ENCODE measurements around the gene KDM2B.

KDM2B gene

DNA sequence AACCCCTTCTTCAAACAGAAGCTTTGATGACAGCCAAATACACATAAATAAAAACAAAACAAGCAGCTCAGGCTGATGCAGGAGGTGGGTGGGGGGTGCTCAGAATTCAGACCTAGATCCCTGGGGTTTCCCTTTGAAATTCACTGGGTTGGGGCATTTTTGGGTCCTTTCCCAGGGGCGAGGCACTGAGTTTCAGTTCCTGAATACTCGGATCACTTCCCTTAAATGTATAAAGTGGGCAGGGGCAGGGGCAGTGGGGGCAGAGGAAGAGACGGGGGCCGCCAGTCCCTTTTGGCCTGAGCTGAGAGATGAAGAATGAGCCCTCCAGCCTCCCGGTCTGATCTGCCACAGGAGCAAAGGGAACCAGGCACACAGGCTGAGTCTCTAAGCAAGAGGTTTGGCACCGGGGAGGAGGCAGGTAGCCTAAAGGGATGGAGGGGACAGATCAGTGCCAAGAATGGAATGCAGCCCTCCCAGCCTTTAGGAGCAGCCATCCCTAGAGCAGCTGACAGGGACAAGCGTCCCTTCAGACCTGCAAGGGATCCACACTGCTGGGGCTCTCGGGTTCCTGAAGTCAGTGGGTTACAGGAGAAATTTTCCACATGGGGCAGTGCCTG is 20.3 kb downstream of the KDM2B start:
- DNase-seq = no peak

DNA sequence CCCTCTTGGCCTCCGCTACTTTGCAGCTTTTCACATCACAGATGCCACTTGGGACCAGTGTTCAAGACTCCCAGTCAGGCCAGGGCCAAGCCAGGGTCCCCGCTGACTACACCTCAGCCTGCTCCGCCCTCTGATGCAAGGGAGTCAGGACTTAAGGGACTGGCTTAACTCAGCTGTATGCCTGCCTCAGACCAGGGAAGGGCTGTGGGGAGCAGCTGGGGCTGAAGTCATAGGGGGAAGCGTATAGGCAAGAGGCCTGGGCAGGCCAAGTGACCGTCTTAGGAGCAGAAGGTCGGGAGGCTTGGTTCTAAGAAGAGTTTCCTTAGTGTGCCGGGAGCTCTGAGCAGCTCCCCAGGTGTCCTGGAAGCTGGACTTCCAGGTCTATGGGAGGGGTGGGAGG is 21.9 kb downstream of the KDM2B start:
- DNase-seq = no peak

DNA sequence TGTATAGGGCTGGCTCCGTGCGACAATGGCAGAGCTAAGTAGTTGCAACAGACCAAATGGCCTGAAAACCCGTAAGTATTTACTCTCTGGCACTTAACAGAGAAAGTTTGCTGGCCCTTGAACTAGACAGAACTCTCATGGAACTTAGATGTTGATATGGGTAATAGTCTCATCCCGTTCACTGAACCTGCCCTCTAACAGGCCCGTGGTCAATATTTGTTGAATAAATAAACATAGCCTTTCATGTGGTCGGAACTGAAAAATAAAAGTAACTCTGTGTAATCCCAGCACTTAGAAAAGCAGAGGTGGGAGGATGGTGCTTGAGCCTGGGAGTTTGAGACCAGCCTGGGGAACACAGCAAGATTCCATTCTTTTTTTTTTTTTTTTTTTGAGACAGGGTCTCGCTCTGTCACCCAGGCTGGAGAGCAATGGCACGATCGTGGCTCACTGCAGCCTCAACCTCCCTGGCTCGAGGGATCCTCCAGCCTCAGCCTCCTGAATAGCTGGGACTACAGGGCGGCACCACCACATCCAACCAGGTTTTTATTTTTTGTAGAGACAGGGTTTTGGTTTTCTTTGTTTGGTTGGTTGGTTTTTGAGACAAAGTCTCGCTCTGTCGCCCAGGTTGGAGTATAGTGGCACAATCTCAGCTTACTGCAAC is 29.7 kb downstream of the KDM2B start:
- no peak for DNase-seq

DNA sequence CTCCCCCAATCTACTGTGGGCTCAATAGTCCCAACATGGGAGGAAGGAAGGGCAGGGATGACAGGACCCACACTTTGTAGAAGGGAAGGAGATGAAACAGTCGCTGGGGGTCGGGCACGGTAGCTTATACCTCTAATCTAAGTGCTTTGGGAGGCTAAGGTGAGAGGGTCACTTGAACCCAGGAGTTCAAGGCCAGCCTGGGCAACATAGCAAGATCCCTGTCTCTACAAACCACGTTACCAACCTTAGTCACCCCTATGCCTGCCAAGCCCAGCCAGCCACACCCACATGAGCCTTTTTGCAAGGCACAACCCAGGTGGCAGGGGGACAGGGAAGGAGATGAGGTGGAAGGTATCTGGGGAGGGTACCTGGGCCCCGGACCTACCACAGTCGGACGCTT is 31.7 kb downstream of the KDM2B start:
- DNase-seq = no peak

DNA sequence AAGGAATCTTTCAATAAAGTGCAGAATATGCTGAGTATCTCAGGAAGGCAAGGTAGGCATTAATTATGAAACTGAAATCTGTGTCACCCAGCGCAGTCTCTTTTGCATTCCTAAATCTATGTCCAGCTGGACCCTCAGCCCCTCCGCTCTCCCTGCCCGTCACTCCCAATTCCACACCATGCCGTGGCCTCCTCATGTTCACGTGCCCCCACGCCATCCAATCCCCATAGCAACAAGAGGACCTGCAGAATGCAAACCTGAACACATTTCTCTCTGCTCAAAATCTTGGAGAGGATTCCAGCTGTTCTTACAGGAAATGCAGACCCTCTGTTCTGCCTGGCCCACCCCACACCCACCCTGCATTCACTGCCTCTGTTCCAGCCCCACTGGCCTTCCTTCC is 35.3 kb downstream of the KDM2B start:
- DNase-seq = no peak

DNA sequence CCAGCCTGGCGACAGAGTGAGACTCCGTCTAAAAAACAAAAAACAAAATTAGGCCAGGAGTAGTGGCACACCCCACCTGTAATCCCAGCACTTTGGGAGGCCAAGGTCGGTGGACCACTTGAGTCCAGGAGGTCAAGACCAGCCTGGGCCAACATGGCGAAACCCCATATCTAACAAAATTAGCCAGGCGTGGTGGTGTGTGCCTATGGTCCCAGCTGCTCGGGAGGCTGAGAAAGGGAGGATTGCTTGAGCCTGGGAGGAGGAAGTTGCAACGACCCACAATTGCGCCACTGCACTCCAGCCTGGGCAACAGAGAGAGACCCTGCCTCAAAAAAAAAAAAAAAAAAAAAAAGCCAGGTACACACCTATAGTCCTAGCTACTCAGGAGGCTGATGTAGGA is 37.0 kb downstream of the KDM2B start:
- DNase-seq = no peak

DNA sequence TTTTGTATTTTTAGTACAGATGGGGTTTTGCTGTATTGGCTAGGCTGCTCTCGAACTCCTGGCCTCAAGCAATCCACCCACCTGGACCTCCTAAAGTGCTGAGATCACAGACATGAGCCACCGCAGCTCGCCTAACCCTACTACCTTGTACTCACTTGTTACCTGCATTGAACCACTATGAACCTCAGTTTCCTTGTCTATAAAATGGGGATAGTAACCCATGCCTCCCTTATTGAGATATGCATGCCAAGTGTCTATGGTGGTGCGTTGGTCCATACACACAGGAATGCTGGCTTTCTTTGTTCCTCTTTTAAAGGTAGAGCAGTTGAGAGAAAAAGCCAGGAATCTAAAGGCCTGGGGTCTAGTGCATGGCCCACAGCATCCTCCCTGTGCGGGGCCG is 40.9 kb downstream of the KDM2B start:
- no peak for DNase-seq

DNA sequence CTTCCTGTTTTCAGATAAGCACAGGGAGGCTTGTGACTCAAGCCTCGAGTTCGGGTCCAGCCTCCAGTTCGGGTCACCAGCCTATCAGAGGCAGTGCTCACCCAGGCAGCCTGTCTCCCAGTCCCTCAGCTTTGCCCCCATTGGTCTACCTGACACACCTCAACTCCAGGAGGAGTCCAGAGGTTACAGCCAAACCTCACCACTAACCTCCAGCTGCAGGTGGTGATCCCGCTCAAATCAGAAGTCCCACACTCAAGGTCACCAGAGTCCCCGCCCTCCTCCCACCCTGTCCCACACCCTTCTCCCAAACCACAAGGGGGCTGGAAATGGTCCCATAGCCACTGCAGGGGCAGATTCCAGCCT is 42.1 kb downstream of the KDM2B start:
- no peak for DNase-seq

DNA sequence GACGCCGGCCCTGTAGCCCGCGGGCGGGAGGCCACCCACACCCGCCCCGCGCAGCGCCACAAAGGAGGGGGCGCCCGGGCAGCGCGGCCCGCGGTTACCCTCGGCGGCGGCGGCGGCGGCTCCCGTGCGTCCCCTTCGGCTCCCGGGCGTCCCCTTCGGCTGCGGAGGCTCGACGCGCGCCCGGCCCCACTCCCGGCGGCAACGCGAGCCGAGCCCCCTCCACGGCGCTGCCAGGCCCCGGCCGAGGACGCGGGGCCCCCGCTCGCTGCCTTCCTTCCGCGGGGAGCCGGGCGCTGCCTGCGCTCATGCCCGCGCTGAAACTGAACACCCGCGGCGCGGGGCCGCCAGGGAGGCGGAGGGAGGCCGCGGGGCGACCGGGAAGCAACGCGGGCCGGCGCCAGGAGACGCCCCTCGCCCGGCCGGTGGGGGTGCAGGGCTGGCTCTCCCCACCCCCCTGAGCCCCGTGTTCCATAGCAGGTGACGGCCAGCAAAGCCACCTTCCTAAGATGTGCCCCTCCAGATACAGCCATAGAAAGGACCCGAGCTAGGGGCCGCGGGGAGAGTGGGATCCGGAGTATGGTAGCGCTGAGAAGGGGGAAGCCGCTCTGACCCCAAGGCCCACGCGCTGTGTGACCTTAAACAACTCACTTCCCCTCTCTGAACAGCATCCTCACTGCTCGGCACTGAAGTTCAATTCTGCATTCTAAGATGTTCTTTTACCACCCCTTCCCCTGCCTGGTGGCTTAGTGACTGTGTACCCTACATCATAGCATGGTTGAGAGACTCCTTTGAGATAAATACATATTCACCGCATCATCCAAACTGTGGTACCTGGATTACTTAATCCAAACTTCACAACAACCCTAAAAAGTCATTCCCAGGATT is 42.8 kb downstream of the KDM2B start:
- no peak for DNase-seq

DNA sequence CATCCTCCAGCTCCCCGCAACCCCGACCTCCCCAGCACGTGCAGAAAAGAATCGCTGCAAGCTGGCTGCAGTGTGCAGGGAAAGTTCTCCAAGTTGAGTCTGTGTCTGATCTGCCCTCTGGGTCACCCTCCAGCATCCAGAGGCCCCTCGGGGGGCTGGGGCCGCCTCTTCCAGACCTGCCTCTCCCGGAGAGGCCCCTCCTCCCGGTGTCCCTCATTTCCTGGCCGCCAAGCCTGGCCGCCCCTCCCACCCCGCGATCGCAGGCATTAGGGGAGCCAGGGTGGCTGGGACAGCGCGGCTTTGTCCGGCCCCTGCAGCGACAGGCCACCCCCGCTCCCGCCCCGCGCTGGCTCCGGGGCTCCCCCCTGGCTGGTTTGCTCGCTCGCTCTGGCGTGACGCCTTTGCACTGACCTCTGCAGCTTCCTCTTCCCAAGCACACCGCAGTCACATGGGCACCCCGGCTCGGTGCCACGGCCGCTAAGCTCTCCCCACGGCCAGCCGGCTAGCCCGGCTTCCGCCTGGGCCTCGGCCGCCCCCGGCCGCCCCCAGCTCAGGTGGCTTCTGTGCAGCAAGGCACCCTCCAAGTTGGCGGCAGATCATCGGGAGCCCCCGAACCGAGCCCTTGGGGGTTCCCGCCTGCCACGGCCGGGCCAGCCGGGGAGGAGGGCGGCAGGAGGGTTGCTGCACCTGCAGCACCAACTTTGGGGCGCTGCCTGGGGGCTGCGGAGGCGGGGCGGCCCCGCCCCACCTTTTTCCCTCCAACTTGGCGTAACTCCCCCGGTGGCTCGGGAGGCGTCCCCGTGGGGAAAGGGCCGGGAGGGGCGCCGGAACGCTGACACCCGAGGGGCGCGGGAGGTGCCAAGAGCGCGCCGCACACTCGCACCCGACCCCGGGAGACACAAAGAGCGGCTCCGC is 43.7 kb downstream of the KDM2B start:
- peak; percentile 61 for DNase-seq

DNA sequence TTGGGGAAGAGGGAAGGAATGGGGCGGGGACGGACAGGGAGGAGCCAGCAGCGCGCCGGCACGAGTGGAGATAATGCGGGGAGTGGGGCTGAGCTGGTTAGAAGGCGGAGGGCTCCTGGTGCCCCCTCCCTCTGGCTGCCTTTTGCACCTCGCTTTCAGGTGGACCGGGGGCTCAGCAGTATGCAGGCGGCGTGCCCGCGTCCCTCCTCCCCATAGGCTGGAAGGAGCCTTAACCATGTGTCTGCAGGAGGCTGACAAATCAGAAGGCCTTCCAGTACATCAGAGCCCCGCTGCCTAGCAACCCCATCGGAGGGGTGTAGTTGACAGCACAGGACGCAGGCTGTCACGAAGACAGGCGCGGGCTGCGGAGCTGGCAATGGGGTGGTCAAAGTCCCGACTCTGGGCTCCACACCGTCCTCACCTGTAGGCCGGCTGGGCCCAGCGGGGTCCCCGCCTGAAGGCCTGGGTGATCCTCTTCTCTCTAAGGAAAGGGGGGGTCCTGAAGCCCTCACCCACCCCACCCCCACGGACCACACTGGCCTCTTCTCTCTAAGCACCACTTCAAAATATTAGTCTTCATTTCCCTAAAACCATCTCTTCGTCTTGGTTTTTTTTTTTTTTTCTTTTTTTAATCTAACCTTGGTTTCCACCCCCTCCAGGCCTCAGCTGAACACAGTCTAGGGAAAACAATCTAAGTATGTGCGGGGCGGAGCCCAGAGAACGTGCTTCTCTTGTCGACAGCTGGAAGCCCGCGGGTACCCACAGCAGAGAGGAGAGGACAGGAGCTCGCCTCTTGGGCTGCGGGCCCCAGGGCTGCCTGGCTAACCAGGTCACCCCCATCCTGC is 44.5 kb downstream of the KDM2B start:
- no peak for DNase-seq

DNA sequence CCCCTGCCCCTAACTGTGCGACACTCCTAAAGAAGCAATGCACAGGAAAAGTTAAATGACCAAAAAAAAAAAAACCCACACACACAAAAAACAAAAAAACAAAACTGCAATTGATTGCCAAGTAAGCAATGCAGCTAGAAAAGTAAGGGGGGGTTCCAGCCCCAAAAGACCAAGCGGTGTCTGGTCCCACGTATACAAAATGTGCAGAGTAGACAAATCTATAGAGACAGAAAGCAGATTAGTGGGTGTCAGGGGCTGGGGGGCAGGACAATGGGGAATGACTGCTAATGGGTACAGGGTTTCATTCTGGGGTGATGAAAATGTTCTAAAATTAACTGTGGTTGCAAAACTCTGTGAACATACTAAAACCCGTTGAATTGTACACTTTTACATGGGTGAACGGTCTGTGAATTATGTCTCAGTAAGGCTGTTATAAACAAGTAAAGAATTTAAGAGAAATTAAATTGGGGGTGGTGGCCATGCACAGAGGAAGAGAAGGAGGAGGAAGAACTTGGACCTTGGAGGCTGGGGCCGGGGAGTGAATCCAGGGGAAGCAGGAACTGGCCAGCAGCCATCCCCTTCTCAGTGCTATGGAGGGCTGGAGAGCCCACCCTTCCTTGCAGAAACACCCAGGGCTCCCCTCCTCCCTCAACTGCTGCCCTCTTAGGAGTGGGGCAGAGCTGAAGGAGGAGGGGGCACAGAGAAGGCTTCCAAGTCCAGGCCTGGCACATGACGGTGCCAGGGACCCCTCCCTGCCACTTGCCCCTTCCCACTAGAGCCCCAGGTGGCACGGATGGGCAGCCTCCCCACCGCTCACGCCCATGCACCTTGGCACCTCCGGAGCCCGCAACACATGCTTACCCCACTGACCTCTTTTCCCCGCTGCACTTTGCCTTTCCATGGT is 45.4 kb downstream of the KDM2B start:
- no peak for DNase-seq

DNA sequence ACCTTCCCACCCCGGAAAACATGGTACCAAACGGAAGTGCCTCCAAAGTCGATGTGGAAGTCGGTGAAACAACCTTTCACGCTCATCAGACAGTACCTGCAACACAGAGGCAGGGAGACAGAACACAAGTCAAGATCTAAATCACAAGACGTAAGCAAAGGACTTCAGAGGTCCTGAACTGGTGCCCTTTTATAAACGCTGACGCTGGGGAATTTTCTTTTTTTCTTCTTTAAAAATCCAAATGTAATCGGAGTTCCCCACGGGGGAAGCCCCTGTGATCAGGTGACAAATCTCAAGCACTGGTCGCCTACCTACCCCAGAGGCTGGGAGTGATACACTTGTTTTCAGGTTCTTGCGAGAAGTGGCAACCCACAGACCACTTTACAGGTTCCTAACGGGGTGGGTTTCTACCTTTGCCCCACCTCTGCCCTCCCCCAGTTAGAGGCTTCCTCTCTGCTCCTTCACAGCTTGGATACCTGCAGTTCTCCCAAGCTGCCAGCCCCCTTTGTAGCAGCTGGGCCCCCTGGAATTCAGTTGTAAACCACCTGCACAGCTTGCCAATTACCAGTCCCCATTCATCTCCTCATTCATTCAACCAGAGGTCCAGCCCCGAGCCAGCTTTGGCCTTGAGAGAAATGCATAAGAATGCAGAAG is 46.2 kb downstream of the KDM2B start:
- peak; percentile 51 for DNase-seq

DNA sequence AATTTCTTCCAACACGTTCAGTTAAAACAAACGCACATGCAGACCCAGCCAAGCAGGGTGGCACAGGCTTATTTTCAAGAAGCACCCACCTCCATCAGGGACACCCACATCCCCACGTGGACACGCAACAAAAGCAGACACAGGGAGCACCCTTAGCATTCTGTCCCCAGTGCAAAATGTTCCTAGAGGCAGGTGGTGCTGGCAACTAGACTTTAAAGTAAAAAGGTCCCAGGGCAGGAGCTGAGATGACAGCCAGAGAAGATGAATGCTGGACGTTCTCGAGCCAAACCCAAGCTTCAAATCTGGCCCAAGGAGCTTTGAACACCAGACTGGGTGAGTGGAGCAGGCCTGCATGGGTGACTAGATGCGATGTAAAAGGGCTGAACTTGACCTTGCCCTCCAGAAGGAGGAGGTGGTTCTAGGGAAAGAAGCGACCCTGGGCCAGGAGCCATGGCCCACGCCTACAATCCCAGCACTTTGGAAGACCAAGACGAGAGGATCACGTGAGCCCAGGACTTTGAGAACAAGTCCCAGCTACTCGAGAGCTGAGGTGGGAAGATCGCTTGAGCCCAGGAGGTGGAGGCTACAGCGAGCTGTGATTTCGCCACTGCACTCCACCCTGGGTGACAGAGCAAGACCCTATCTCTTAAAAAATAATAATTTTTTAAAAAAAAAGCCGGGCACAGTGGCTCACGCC is 47.3 kb downstream of the KDM2B start:
- no peak for DNase-seq

DNA sequence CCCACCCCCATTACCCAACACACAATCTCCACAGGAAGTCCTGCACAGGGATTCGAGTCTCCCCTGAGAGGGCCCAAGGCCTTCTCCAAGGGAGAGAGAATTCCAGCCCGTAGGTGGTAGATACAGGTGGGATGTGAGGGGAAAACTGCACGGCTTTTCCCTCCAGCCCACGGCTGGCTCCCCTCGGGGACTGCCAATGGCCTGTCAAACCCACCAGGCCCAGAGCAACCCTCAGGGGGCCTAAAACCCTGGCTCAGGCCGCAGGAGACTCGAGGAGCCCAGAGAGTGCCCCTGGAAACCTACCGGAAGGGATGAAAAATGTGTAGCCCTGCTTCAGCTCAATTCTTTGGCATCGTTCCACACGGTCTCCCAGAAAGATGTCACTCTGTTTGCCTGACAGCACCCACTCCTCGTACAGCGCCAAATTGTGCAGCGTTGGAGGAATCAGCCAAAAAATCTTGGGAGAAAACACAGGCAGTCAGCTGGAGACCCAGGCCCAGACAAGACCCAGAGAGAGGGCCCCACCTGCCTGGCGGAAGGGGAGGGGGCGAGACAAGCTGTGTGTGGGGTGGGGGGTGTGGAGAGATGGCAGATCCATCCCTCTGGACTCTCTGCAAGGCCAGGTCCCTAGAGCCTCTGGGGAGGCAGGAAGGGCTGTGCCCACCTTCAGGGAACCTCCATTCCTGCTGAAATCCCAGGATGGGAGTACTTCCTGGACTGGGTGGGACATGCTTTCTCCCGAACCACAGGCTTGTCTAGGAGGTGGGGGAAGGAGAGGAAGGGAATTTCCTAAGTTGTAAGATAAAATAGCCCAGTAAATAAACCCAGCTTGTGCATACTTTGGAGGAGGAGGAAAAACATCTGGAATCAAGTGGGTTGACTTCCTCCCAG is 48.1 kb downstream of the KDM2B start:
- DNase-seq = no peak

DNA sequence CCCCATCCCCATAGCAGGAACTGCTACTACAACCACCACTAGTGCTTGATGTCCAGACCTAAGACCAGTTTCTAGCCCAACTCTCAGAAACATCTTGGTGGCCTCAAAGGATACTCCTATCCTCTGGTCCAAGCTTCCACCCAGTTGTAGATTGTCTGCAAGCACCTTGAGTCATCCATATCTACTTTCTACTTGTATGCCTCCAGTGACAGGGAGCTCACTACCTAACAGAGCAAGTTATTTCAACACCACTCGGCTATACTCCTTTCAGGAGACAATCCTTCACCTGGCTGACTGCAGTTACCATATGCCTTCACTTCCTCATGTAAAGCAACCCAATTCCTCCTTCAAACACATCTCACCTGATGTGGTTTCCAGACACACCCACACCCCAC is 49.5 kb downstream of the KDM2B start:
- no peak for DNase-seq

DNA sequence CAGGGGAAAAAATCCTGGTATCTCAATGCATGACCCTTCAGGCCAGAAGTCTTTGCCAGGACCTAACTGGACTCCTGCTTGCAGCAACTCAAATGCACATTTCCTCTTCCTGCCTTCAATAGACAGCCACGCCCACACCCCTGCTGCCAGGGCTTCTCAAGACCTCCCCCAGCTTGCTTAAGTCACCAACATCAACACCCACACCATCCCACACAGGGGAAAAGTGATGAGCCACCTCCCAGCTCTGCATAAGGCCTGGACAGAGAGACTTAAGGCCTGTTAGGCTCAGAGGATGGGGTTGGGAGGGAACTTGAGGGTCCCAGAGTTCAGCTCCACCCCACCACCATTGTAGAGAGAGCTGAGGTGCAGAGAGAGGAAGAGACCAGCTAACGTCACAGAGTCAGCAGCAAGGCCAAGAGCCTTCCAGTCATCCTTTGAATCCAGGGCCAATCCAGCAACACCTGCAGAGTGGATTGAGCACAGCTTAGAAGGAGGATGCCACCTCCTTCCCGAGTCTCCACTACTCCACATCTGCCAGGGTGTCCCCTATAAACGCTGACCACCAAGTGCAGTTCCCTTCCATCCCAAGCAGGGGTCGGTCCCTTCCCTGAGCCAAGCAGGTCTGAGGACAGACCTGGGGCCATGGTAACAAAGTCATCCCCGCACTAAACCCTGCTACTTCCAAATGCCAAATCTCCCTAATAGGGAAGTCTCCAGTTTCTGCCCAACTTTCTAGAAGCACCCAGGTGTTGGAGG is 50.0 kb downstream of the KDM2B start:
- peak; percentile 76 for DNase-seq

DNA sequence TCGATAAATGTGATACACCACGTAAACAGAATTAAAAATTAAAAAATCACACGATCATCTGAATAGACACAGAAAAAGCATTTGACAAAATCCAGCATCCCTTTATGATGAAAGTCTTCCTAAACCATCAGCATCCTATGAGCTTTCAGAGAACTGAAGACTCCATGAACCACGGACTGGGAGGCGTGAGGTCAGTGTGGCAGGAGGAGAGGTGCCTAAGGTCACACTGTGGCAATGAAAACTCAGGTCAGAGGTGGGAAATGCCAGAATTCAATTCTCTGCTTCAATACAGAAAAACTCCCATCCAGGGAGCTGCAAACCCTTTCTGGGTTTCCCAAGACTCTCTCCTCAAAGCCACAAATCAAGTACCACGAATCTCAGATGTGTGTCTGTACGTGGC is 51.6 kb downstream of the KDM2B start:
- DNase-seq = no peak
